K562 (cell line): ENCODE results near the gene MBD2. TPM values are rescaled to one million over a fixed set of nuclear protein-coding genes. Genes with fewer than 3 reads are reported as not detected.

Experiments used
- ATAC-seq: fragments of 200-7000 bp; cut with Tn5 transposase; 3 replicates; pipeline ENCODE4 v1.9.1; 2020; ENCODE audit warnings: moderate library complexity
- BruUV-seq: library from RNA; stranded (reverse); fragments of 400-500 nt; replicated peaks from 2 replicates; lab custom pipeline; 2021; lab: Mats Ljungman, UMichigan
- CTCF ChIA-PET: fragments of 300-600 bp; formaldehyde crosslinking; extraction: SDS; loops from one replicate; lab custom pipeline; 2021; ENCODE audit warnings: low intra/inter-chr PET ratio; lab: Yijun Ruan, JAX
- POLR2A ChIA-PET: fragments of 300-600, 350-650 bp; sonication (Branson Sonifier 250); formaldehyde crosslinking; extraction: SDS; loops from one replicate; lab custom pipeline; 2021; ENCODE audit warnings: antibody characterized with exemption, inconsistent platforms; lab: Yijun Ruan, JAX
- DNase-seq, 4 experiments: peaks; one replicate each; pipeline versions ENCODE4 v3.0.0 to v3.0.0-alpha.2; 2011 to 2018; ENCODE audit warnings: low spot score in 3 of 4, mixed read lengths in 3 of 4; ENCODE audit errors: extremely low read depth in 1 of 4
- FAIRE-seq: peaks from 2 replicates; lab custom pipeline; 2011; peaks lifted over from hg19 to GRCh38; lab: Jason Lieb, UNC
- H2AFZ ChIP-seq: 2 replicates; pipeline ENCODE4 v1.6.0; 2011; ENCODE audit warnings: low read depth, low read length, control low read depth, inconsistent platforms
- H3K27ac ChIP-seq: fragments of 200-600 bp; 3 replicates; pipeline ENCODE4 v1.8.0; 2011; ENCODE audit warnings: low read depth, mild to moderate bottlenecking, control low read depth, inconsistent platforms, low read length, moderate library complexity, mixed read lengths; ENCODE audit errors: extremely low read depth
- H3K27me3 ChIP-seq, 2 experiments: fragments of 300-600 bp in 1 of 2; 2 replicates in 1 of 2; 3 replicates in 1 of 2; pipeline versions ENCODE4 v1.6.0 to v1.8.0; 2011; ENCODE audit warnings: inconsistent platforms in 2 of 2, low read length in 2 of 2, mild to moderate bottlenecking in 1 of 2, mixed read lengths in 1 of 2, moderate library complexity in 1 of 2; ENCODE audit not compliant: control insufficient read depth in 2 of 2, insufficient read depth in 2 of 2
- H3K36me3 ChIP-seq: fragments of 300-600 bp; 3 replicates; pipeline ENCODE4 v1.8.0; 2011; ENCODE audit warnings: mild to moderate bottlenecking, low read length, inconsistent platforms; ENCODE audit not compliant: control insufficient read depth, insufficient read depth
- H3K4me1 ChIP-seq, 2 experiments: fragments of 200-600 bp in 1 of 2; replicated peaks in 1 of 2; 2 replicates in 1 of 2; 3 replicates in 1 of 2; pipeline versions ENCODE4 v1.5.1 to v1.8.0; 2011; ENCODE audit warnings: inconsistent platforms in 2 of 2, low read length in 2 of 2, mild to moderate bottlenecking in 1 of 2, mixed read lengths in 1 of 2, moderate library complexity in 1 of 2; ENCODE audit not compliant: control insufficient read depth in 2 of 2, insufficient read depth in 2 of 2
- H3K4me2 ChIP-seq: 2 replicates; pipeline ENCODE4 v1.6.1; 2011; ENCODE audit warnings: low read length, control low read depth, inconsistent platforms, mixed read lengths; ENCODE audit not compliant: insufficient read depth
- H3K4me3 ChIP-seq: fragments of 200-600 bp; sonication (generic), shearing (Covaris generic); 2 replicates; pipeline ENCODE4 v1.5.1; 2016; ENCODE audit warnings: control low read depth, inconsistent platforms
- H3K79me2 ChIP-seq: fragments of 200-600 bp; 3 replicates; pipeline ENCODE4 v1.8.0; 2011; ENCODE audit warnings: low read length, inconsistent platforms; ENCODE audit not compliant: control insufficient read depth, insufficient read depth
- H3K9ac ChIP-seq, 2 experiments: 2 replicates each; pipeline versions ENCODE4 v1.6.0 to v1.6.1; 2011; ENCODE audit warnings: low read depth in 2 of 2, low read length in 2 of 2, control low read depth in 1 of 2, inconsistent platforms in 1 of 2, mild to moderate bottlenecking in 1 of 2, mixed read lengths in 1 of 2; ENCODE audit not compliant: insufficient read depth in 1 of 2
- H3K9me1 ChIP-seq: one replicate; pipeline ENCODE4 v1.6.0; 2011; ENCODE audit warnings: inconsistent platforms, mild to moderate bottlenecking, low read length, moderate library complexity; ENCODE audit not compliant: control insufficient read depth, insufficient read depth
- H3K9me3 ChIP-seq: replicated peaks from 2 replicates; pipeline ENCODE4 v1.5.1; 2011; ENCODE audit warnings: low read depth, low read length, inconsistent platforms; ENCODE audit not compliant: control insufficient read depth, insufficient read depth
- H4K20me1 ChIP-seq: replicated peaks from 2 replicates; pipeline ENCODE4 v1.6.1; 2011; ENCODE audit warnings: low read length, inconsistent platforms, mixed read lengths; ENCODE audit not compliant: control insufficient read depth, insufficient read depth
- ARID2 ChIP-seq: fragments of 450-650 bp; IDR thresholded peaks from 2 replicates; pipeline ENCODE4 v1.6.1; 2017; ENCODE audit warnings: antibody characterized with exemption, mild to moderate bottlenecking
- CUX1 ChIP-seq: fragments of 200-800 bp; sonication (Bioruptor generic); IDR thresholded peaks from 2 replicates; pipeline ENCODE4 v1.6.1; 2016; ENCODE audit warnings: missing genetic modification characterization, missing compliant biosample characterization
- ELF2 ChIP-seq: fragments of 250-450 bp; sonication (Bioruptor Pico); IDR thresholded peaks from 2 replicates; pipeline ENCODE4 v1.5.0; 2021; ENCODE audit warnings: mild to moderate bottlenecking
- EP400 ChIP-seq: fragments of 450-650 bp; IDR thresholded peaks from 2 replicates; pipeline ENCODE4 v1.6.1; 2017; ENCODE audit warnings: antibody characterized with exemption, mild to moderate bottlenecking, moderate library complexity
- HDAC3 ChIP-seq: fragments of 450-650 bp; IDR thresholded peaks from 2 replicates; pipeline ENCODE4 v1.6.1; 2018; ENCODE audit warnings: borderline replicate concordance, mild to moderate bottlenecking, moderate library complexity; ENCODE audit not compliant: partially characterized antibody
- KDM2B ChIP-seq: fragments of 250-450 bp; sonication (Bioruptor Pico); IDR thresholded peaks from 2 replicates; pipeline ENCODE4 v1.8.0; 2021; ENCODE audit warnings: mild to moderate bottlenecking, moderate library complexity
- POU5F1 ChIP-seq: fragments of 150-350 bp; IDR thresholded peaks from 2 replicates; pipeline ENCODE4 v1.6.1; 2014; ENCODE audit warnings: borderline replicate concordance, low read length, low read depth, mild to moderate bottlenecking; ENCODE audit not compliant: partially characterized antibody
- RCOR1 ChIP-seq, 2 experiments: IDR thresholded peaks; 2 replicates each; pipeline ENCODE4 v1.6.1; 2012; ENCODE audit warnings: low read depth in 2 of 2, low read length in 2 of 2, borderline replicate concordance in 1 of 2, improper control_type of control experiment in 1 of 2
- SMARCA5 ChIP-seq: fragments of 450-650 bp; IDR thresholded peaks from 2 replicates; pipeline ENCODE4 v1.6.1; 2016
- TOE1 ChIP-seq, 2 experiments: fragments of 450-650 bp in 1 of 2; sonication (generic) in 1 of 2; formaldehyde crosslinking in 1 of 2; IDR thresholded peaks; 2 replicates each; pipeline versions ENCODE4 v1.7.1 to v1.8.0; 2016 to 2022; ENCODE audit warnings: borderline replicate concordance in 2 of 2, mild to moderate bottlenecking in 2 of 2, antibody characterized with exemption in 1 of 2, inconsistent platforms in 1 of 2, low read depth in 1 of 2, missing genetic modification reagents in 1 of 2, moderate library complexity in 1 of 2
- WGBS: fragments of 100-300 bp; shearing (Covaris generic); methylation state at CpG from one replicate; pipeline ENCODE4 v1.1.6; 2016; ENCODE audit warnings: low coverage, mixed read lengths; ENCODE audit not compliant: insufficient coverage; ENCODE audit errors: missing lambda C conversion rate; 5-methylcytosine and 5-hydroxymethylcytosine counted together
- in situ Hi-C: fragments of 300-500 bp; cut with MboI; formaldehyde crosslinking; loops from 4 replicates; pipeline ENCODE4 v1.15.0; 2018; ENCODE audit warnings: inconsistent platforms, mixed read lengths
- intact Hi-C: fragments of 100-400 bp; cut with micrococcal nuclease; formaldehyde crosslinking; loops from 2 replicates; pipeline ENCODE4 v1.14.2; 2022
- polyA plus RNA-seq, 8 experiments: library from polyadenylated mRNA; depleted of rRNA in 4 of 8; stranded (reverse) in 5 of 8; unstranded in 3 of 8; fragments of >200 nt; fragmentation: Nextera tagmentation in 2 of 8; fragmentation: Illumina TruSeq in 1 of 8; extraction: Ambion mirVana in 2 of 8; extraction: Trizol in 1 of 8; gene quantifications; 2 replicates each; pipeline versions ENCODE4 v1.2.1 to v1.2.3, GENCODE V29; 2011 to 2014; ENCODE audit warnings: inconsistent platforms in 1 of 8, missing spikeins in 1 of 8
- total RNA-seq, 7 experiments: library from RNA; depleted of rRNA in 6 of 7; stranded (reverse); fragments of >200 nt in 6 of 7; fragmentation: Illumina TruSeq in 2 of 7; extraction: Trizol in 2 of 7; gene quantifications; 2 replicates each; pipeline versions ENCODE4 v1.2.1 to v1.2.3, GENCODE V29; 2011 to 2021; ENCODE audit warnings: low replicate concordance in 1 of 7

Gene MBD2
- total and polyA plus RNA-seq, 9 of the 15 experiments (the other 6 are each of a cell fraction or from before 2014, with no cell fraction given): 4.4 to 40.2 (median 13.9) TPM

- Histone ChIP-seq H3K4me2 (no peak overlapping the region), H3K36me3 (peaks cover 31% of the 10 kb centered on the region), H3K9ac (no peak overlapping the region), H4K20me1 (no peaks in the 10 kb centered on the region), H3K27me3 (no peaks in the 10 kb centered on the region), H3K79me2 (no peaks in the 10 kb centered on the region), H3K4me1 (no peaks in the 10 kb centered on the region; a peak in 1 of 5 replicates), H3K9me1 (no peaks in the 10 kb centered on the region), H3K9me3 (no peaks in the 10 kb centered on the region), H3K27ac (no peak overlapping the region), H2AFZ (no peak overlapping the region), H3K4me3 (no peak overlapping the region)
- in situ Hi-C loops: no loop called here
- FAIRE-seq (no peak), DNase-seq (no peak), ATAC-seq (no peak)
- intact Hi-C loops: no loop called here
- POLR2A ChIA-PET: no interaction called here
- CTCF ChIA-PET: no interaction called here
- WGBS: 69% methylated on average over 4 of the region's 4 CpGs
- BruUV-seq: no TSS peak
- TF ChIP-seq ARID2 (no peak), CUX1 (no peak), ELF2 (no peak), HDAC3 (no peak), RCOR1 (IDR thresholded peaks at IDR 0.05; ENCODE audit: borderline replicate concordance in 1 of 2, low read depth in 2 of 2, low read length in 2 of 2) (no peak), POU5F1 (no peak), EP400 (no peak), TOE1 (IDR thresholded peaks at IDR 0.05; ENCODE audit: borderline replicate concordance) (no peak), TOE1 (CRISPR knock-in tag; IDR thresholded peaks at IDR 0.05; ENCODE audit: borderline replicate concordance, low read depth) (no peak), SMARCA5 (no peak), KDM2B (CRISPR knock-in tag) (no peak)
Measured at GRCh38 chr18:54154231-54154630, 70.2 kb downstream of the MBD2 start.
